GM12878 (cell line): ENCODE data around the gene MLN. TPM values are rescaled to one million over a fixed set of nuclear protein-coding genes. Genes with fewer than 3 reads are reported as not detected.

Experiments used
- ATAC-seq: fragments of 200-7000 bp; cut with Tn5 transposase; 3 replicates; pipeline ENCODE4 v1.9.1; 2020; ENCODE audit warnings: mild to moderate bottlenecking, moderate library complexity
- BruUV-seq: library from RNA; stranded (reverse); fragments of 400-500 nt; replicated peaks from 2 replicates; lab custom pipeline; 2021; lab: Mats Ljungman, UMichigan
- CTCF ChIA-PET: fragments of 300-600 bp; sonication (Branson Sonifier 250); formaldehyde crosslinking; extraction: SDS; loops from one replicate; lab custom pipeline; 2021; ENCODE audit warnings: inconsistent platforms; lab: Yijun Ruan, JAX
- POLR2A ChIA-PET: fragments of 350-600 bp; formaldehyde crosslinking; extraction: SDS; loops from one replicate; lab custom pipeline; 2021; ENCODE audit warnings: inconsistent platforms; lab: Charles Lee
- RAD21 ChIA-PET: fragments of 300-600 bp; sonication (Branson Sonifier 250); formaldehyde crosslinking; loops from one replicate; lab custom pipeline; 2023; ENCODE audit warnings: antibody characterized with exemption; ENCODE audit not compliant: unreplicated experiment; lab: Charles Lee
- SMC1A ChIA-PET: fragments of 300-600 bp; sonication (Branson Sonifier 250); formaldehyde crosslinking; loops from one replicate; lab custom pipeline; 2023; ENCODE audit not compliant: unreplicated experiment, uncharacterized antibody; lab: Charles Lee
- DNase-seq: peaks from one replicate; pipeline ENCODE4 v3.0.0-alpha.2; 2011; ENCODE audit warnings: low read depth, low spot score
- FAIRE-seq: peaks from 3 replicates; lab custom pipeline; 2011; peaks lifted over from hg19 to GRCh38; lab: Jason Lieb, UNC
- H2AFZ ChIP-seq: 2 replicates; pipeline ENCODE4 v1.6.0; 2011; ENCODE audit warnings: low read depth, low read length, control low read depth; ENCODE audit not compliant: control insufficient read depth
- H3K27ac ChIP-seq: 2 replicates; pipeline ENCODE4 v1.5.1; 2011; ENCODE audit warnings: control low read depth; ENCODE audit not compliant: control insufficient read depth, insufficient read depth
- H3K27me3 ChIP-seq, 2 experiments: replicated peaks in 1 of 2; 2 replicates each; pipeline versions ENCODE4 v1.6.0 to v1.6.1; 2011; ENCODE audit warnings: low read length in 1 of 2; ENCODE audit not compliant: control insufficient read depth in 2 of 2, insufficient read depth in 2 of 2
- H3K36me3 ChIP-seq, 2 experiments: 2 replicates each; pipeline ENCODE4 v1.5.1; 2011; ENCODE audit warnings: low read length in 1 of 2; ENCODE audit not compliant: control insufficient read depth in 2 of 2, insufficient read depth in 2 of 2
- H3K4me1 ChIP-seq: 2 replicates; pipeline ENCODE4 v1.6.1; 2011; ENCODE audit warnings: mild to moderate bottlenecking, low read length, moderate library complexity, mixed read lengths; ENCODE audit not compliant: control insufficient read depth, insufficient read depth
- H3K4me2 ChIP-seq: 2 replicates; pipeline ENCODE4 v1.6.0; 2011; ENCODE audit warnings: control low read depth; ENCODE audit not compliant: control insufficient read depth, insufficient read depth
- H3K4me3 ChIP-seq: fragments of 200-600 bp; sonication (generic); 2 replicates; pipeline ENCODE4 v1.5.1; 2016
- H3K79me2 ChIP-seq: 2 replicates; pipeline ENCODE4 v1.6.0; 2011; ENCODE audit warnings: low read length; ENCODE audit not compliant: control insufficient read depth, insufficient read depth
- H3K9ac ChIP-seq: 2 replicates; pipeline ENCODE4 v1.8.0; 2011; ENCODE audit warnings: low read length, control low read depth, mixed read lengths; ENCODE audit not compliant: control insufficient read depth, insufficient read depth
- H3K9me3 ChIP-seq: replicated peaks from 3 replicates; pipeline ENCODE4 v1.5.1; 2011; ENCODE audit warnings: mild to moderate bottlenecking, low read length; ENCODE audit not compliant: control insufficient read depth, insufficient read depth
- H4K20me1 ChIP-seq: 2 replicates; pipeline ENCODE4 v1.6.0; 2011; ENCODE audit not compliant: control insufficient read depth, insufficient read depth
- ATF7 ChIP-seq: fragments of 450-650 bp; IDR thresholded peaks from 2 replicates; pipeline ENCODE4 v1.6.1; 2016; ENCODE audit warnings: low read depth, mild to moderate bottlenecking
- HDAC2 ChIP-seq: fragments of 200-600 bp; sonication (generic); IDR thresholded peaks from 2 replicates; pipeline ENCODE4 v1.6.1; 2017
- HDAC6 ChIP-seq: fragments of 200-600 bp; sonication (generic); IDR thresholded peaks from one replicate; pipeline ENCODE4 v1.8.0; 2017; ENCODE audit warnings: antibody characterized with exemption; ENCODE audit not compliant: unreplicated experiment
- NKRF ChIP-seq: fragments of 450-650 bp; conservative IDR thresholded peaks from 2 replicates; pipeline ENCODE4 v1.6.1; 2017; ENCODE audit warnings: mild to moderate bottlenecking, moderate library complexity
- NR2C1 ChIP-seq: fragments of 450-650 bp; IDR thresholded peaks from 2 replicates; pipeline ENCODE4 v1.6.1; 2017; ENCODE audit warnings: antibody characterized with exemption, mild to moderate bottlenecking, moderate library complexity
- USF2 ChIP-seq: IDR thresholded peaks from 2 replicates; pipeline ENCODE4 v1.6.1; 2011; ENCODE audit warnings: low read depth, low read length, improper control_type of control experiment, borderline replicate concordance
- ZBTB40 ChIP-seq: fragments of 450-650 bp; IDR thresholded peaks from 2 replicates; pipeline ENCODE4 v1.6.1; 2016; ENCODE audit warnings: mild to moderate bottlenecking, moderate library complexity, borderline replicate concordance
- ZNF592 ChIP-seq: fragments of 450-650 bp; IDR thresholded peaks from 2 replicates; pipeline ENCODE4 v1.6.1; 2017; ENCODE audit warnings: mild to moderate bottlenecking, moderate library complexity
- ZSCAN29 ChIP-seq: fragments of 450-650 bp; IDR thresholded peaks from 2 replicates; pipeline ENCODE4 v1.6.1; 2017; ENCODE audit warnings: mild to moderate bottlenecking, moderate library complexity
- WGBS: methylation state at CpG from one replicate; pipeline ENCODE4 v1.1.6; 2016; ENCODE audit warnings: low lambda C conversion rate; ENCODE audit not compliant: insufficient replicate concordance, insufficient coverage; ENCODE audit errors: missing lambda C conversion rate; 5-methylcytosine and 5-hydroxymethylcytosine counted together
- in situ Hi-C: fragments of 300-500 bp; cut with MboI; formaldehyde crosslinking; loops from 9 replicates; pipeline ENCODE4 v1.14.3; 2018; ENCODE audit warnings: mixed read lengths
- intact Hi-C: fragments of 100-400 bp; cut with micrococcal nuclease; formaldehyde crosslinking; loops from one replicate; pipeline ENCODE4 v1.14.2; 2022; ENCODE audit not compliant: unreplicated experiment
- polyA plus RNA-seq, 11 experiments: library from polyadenylated mRNA; depleted of rRNA in 4 of 11; unstranded in 6 of 11; stranded (reverse) in 5 of 11; fragments of >200 nt; fragmentation: Nextera tagmentation in 4 of 11; fragmentation: Illumina TruSeq in 1 of 11; extraction: Ambion mirVana in 4 of 11; extraction: Trizol in 1 of 11; gene quantifications; 1 replicate in 1 of 11; 2 replicates in 10 of 11; pipeline versions ENCODE4 v1.2.1 to v1.2.3, GENCODE V29; 2011 to 2016; ENCODE audit warnings: inconsistent platforms in 2 of 11, missing spikeins in 2 of 11, low read depth in 1 of 11
- total RNA-seq, 4 experiments: library from RNA; depleted of rRNA in 3 of 4; stranded (reverse); fragments of >200 nt in 3 of 4; fragmentation: Illumina TruSeq in 1 of 4; extraction: Trizol in 1 of 4; gene quantifications; 2 replicates each; pipeline versions ENCODE4 v1.2.1 to v1.2.3, GENCODE V29; 2013 to 2021

Gene MLN
- total and polyA plus RNA-seq, 10 of the 15 experiments (the other 5 are each of a cell fraction or from before 2014, with no cell fraction given), result not detected

GRCh38 chr6:33776764-33777163, 27.0 kb downstream of the MLN start:
- no peaks in the 10 kb centered on the region for H3K79me2 ChIP-seq
- no peaks in the 10 kb centered on the region for H3K4me1 ChIP-seq
- intact Hi-C loops (no loop called here), in situ Hi-C loops (no loop called here)
- no peak overlapping the region for H2AFZ ChIP-seq
- H3K4me3 ChIP-seq, result no peak overlapping the region
- no peaks in the 10 kb centered on the region for H3K9me3 ChIP-seq
- no peak for TF ChIP-seq ATF7
- no peak for TF ChIP-seq USF2
- TF ChIP-seq NKRF, result no peak
- TF ChIP-seq ZNF592, result no peak
- TF ChIP-seq ZBTB40, result no peak
- TF ChIP-seq NR2C1, result no peak
- TF ChIP-seq HDAC6, result no peak
- TF ChIP-seq ZSCAN29, result no peak
- no peak for TF ChIP-seq HDAC2
- DNase-seq (no peak), ATAC-seq (no peak), FAIRE-seq (no peak)
- peaks cover 11 to 33% of the 10 kb centered on the region in 2 experiments for H3K36me3 ChIP-seq
- RAD21 ChIA-PET, result no interaction called here
- BruUV-seq, result no TSS peak
- 84% methylated on average over 13 of the region's 13 CpGs for WGBS
- no peak overlapping the region for H3K4me2 ChIP-seq
- H3K27ac ChIP-seq, result no peak overlapping the region
- H3K27me3 ChIP-seq, result no peaks in the 10 kb centered on the region
- no peaks in the 10 kb centered on the region for H4K20me1 ChIP-seq
- SMC1A ChIA-PET, result no interaction called here
- POLR2A ChIA-PET, result no interaction called here
- CTCF ChIA-PET, result no interaction called here
- H3K9ac ChIP-seq, result no peak overlapping the region
